ELF-1 (cell line): ENCODE measurements around the gene PCGF5.

Source experiments
- DNase-seq: peaks from one replicate; pipeline ENCODE4 v3.0.0-alpha.2; 2016; ENCODE audit warnings: low read depth, low spot score

The PCGF5 gene

DNA sequence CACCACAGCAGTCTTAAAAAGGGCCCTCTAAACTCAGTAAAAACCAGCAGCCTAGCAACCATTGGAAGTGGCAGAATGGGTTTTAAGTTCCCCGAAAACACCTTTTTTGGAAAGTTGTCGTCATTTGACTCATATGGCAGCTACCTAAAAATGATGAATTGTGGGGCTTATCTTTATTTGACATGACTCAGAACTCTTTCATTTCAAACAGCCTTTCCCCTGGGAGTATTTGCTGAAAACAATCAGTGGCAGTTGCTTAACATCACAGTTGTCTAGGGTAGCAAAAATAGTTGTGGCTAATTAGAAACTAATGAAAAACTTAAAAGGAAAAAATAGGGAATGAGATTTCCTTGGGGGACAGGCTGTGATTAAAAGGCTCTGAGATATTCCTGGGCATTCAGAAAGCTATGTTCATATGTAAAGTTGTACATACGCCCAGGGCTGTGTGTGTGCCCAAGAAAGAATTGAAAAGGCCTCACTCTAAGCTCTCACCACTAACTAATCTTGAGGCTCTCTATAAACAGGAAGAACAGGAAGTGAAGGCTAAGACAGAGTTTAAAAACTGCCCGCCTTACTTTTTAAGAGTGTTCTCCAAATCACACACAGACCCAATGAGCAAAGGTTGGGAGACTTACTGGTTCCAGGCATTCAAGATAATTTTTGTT, 108.0 kb downstream of the PCGF5 start:
- no peak for DNase-seq
